ENCODE measurements around the gene BRSK2.

The BRSK2 gene

GRCh38 chr11:1484061-1484671 lies 94.4 kb downstream of the BRSK2 start:
- no peak for DNase-seq

GRCh38 chr11:1484695-1485503 lies 95.2 kb downstream of the BRSK2 start:
- no peak for DNase-seq

GRCh38 chr11:1485504-1485885 lies 95.8 kb downstream of the BRSK2 start:
- DNase-seq: no peak

- DNase-seq: no peak
Observed at GRCh38 chr11:1486054-1486825, 96.5 kb downstream of the BRSK2 start, which contains the start of gene MOB2. Gene MOB2, minus strand, starts transcription at chr11:1486779. Its CDS starts 223 bp downstream, at chr11:1486556.

- no peak for DNase-seq
Observed at GRCh38 chr11:1487091-1487850, 97.5 kb downstream of the BRSK2 start.

GRCh38 chr11:1487851-1488574 lies 98.3 kb downstream of the BRSK2 start:
- no peak for DNase-seq

- no peak for DNase-seq
Observed at GRCh38 chr11:1488575-1489180, 98.9 kb downstream of the BRSK2 start.

GRCh38 chr11:1490651-1491050 lies 100.9 kb downstream of the BRSK2 start:
- DNase-seq: no peak

GRCh38 chr11:1491379-1491778 lies 101.6 kb downstream of the BRSK2 start:
- DNase-seq: no peak

GRCh38 chr11:1493650-1494244 lies 104.0 kb downstream of the BRSK2 start:
- DNase-seq: no peak

GRCh38 chr11:1494650-1495049 lies 104.9 kb downstream of the BRSK2 start:
- no peak for DNase-seq

- DNase-seq: no peak
Observed at GRCh38 chr11:1496091-1496760, 106.5 kb downstream of the BRSK2 start.

GRCh38 chr11:1496761-1497095 lies 107.0 kb downstream of the BRSK2 start:
- no peak for DNase-seq

- DNase-seq: no peak
Observed at GRCh38 chr11:1497600-1497999, 107.9 kb downstream of the BRSK2 start.

- DNase-seq: no peak
Observed at GRCh38 chr11:1498262-1498661, 108.5 kb downstream of the BRSK2 start.

GRCh38 chr11:1499261-1499890 lies 109.6 kb downstream of the BRSK2 start:
- no peak for DNase-seq

GRCh38 chr11:1499899-1500298 lies 110.2 kb downstream of the BRSK2 start:
- no peak for DNase-seq

- DNase-seq: no peak
Observed at GRCh38 chr11:1500466-1501420, 111.0 kb downstream of the BRSK2 start.
